ENCODE data around the gene USP28.

USP28 gene, protein sequence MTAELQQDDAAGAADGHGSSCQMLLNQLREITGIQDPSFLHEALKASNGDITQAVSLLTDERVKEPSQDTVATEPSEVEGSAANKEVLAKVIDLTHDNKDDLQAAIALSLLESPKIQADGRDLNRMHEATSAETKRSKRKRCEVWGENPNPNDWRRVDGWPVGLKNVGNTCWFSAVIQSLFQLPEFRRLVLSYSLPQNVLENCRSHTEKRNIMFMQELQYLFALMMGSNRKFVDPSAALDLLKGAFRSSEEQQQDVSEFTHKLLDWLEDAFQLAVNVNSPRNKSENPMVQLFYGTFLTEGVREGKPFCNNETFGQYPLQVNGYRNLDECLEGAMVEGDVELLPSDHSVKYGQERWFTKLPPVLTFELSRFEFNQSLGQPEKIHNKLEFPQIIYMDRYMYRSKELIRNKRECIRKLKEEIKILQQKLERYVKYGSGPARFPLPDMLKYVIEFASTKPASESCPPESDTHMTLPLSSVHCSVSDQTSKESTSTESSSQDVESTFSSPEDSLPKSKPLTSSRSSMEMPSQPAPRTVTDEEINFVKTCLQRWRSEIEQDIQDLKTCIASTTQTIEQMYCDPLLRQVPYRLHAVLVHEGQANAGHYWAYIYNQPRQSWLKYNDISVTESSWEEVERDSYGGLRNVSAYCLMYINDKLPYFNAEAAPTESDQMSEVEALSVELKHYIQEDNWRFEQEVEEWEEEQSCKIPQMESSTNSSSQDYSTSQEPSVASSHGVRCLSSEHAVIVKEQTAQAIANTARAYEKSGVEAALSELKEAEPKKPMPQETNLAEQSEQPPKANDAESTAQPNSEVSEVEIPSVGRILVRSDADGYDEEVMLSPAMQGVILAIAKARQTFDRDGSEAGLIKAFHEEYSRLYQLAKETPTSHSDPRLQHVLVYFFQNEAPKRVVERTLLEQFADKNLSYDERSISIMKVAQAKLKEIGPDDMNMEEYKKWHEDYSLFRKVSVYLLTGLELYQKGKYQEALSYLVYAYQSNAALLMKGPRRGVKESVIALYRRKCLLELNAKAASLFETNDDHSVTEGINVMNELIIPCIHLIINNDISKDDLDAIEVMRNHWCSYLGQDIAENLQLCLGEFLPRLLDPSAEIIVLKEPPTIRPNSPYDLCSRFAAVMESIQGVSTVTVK

DNA sequence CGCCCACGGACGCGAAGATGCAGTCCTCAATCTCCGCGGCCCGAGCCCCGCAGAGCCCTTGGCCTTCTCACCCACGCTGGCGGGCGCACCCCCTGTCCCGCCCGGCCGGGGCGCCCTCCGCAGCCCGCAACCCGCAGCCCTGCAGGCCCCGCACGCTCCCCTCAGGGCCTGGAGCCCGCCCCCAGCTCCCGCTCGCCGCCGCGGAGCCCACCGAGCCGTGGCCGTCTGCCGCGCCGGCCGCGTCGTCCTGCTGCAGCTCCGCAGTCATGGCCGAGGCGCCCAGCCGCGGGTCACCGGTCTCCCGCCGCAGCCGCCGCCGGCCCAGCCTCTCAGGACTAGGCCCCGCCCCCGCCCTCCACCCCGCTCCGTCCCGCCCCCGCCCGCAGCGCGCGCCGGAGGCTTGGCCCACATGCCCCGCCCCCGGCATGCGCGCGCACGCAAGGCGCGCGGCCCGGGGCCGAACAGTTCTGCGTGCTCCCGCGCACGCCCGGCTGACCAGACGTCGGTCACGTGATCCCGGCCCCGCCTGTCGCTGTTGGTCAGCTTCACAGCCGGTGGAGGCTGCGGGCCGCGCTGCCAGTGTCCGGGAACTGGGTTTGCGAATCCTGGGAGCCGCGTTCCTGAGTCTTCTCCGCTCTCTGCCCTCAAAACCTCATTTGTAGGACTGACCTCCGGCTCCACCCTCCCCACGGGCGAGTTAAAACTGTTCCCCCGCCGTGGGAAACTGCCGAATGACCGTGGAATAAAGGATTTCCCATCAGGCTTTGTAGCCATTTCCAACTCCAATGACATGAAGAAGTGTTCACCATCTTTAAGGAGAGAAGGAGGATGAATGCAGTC is at the start of gene USP28:
Gene USP28, minus strand, starts transcription at position 339 of the 840 bp plus-strand sequence. Its CDS starts 71 bp downstream, at position 268.
- TF ChIP-seq GATA2 (IDR thresholded peaks at IDR 0.05; ENCODE audit: low read depth, low read length) (no peak; the same call in 1 of the 2 replicates), GATA3 (IDR thresholded peaks at IDR 0.05; ENCODE audit: low read depth, low read length) (no peak)

DNA sequence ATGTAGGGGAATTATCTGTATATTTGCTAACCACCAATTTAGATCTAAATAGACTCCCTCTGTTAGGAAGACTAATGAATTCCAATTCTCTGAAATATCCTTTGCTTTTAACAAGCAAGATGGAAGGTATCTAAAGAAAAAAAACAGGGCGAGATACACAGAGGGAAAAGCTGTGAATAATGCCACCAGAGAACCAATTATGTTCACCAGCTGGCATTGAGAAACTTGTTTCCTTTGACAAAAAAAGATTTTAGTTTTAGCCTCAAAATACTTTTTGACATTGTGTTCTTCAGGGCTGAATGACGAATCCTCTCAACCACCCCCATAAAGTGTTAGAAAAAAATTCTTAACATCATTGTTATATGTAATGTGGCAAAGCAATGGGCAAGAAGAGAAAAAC is 48.2 kb upstream of the USP28 start:
- TF ChIP-seq GATA3 (IDR thresholded peaks at IDR 0.05; ENCODE audit: low read depth, low read length) (no peak), GATA2 (IDR thresholded peaks at IDR 0.05; ENCODE audit: low read depth, low read length) (no peak)

DNA sequence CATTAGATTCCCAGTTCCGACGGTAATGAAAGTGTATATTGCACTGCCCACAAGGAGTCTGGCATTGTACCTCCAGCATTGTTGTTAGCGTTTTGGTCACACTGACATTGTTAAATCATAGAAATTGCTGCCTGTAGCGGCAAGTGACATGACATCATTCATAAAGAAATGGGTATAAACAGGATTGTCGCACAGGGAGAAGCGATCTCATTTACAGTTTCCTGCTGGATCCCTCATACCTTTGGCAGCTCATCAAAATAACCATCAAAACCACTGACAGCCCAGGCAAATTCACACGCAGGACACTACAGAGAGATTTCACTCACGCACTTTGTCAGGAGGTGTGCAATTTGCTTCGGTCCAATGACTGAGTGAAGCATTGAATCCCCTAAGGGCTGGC is 32.7 kb upstream of the USP28 start:
- TF ChIP-seq GATA2 (IDR thresholded peaks at IDR 0.05; ENCODE audit: low read depth, low read length) = no peak
- no peak for TF ChIP-seq GATA3 (IDR thresholded peaks at IDR 0.05; ENCODE audit: low read depth, low read length)

DNA sequence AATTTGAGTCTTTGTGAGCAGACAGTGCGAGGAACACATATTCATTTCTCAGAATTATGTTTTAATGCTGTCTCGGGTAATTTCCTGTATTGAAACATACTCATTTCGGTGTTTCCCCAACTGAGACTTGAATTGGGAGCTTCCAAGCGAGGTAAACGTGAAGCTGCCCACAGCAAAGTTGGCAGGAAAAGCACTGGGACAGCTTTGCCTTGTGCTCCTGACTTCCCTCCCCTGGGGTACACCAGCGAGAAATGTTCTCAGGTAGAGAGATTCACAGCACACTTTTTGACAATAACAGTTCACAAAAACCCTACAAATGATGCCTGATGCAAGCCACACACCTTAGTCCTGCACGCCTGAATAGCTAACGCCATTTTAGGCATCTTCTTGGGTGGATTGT is 32.3 kb upstream of the USP28 start:
- TF ChIP-seq GATA3 (IDR thresholded peaks at IDR 0.05; ENCODE audit: low read depth, low read length) (no peak), GATA2 (IDR thresholded peaks at IDR 0.05; ENCODE audit: low read depth, low read length) (no peak)

DNA sequence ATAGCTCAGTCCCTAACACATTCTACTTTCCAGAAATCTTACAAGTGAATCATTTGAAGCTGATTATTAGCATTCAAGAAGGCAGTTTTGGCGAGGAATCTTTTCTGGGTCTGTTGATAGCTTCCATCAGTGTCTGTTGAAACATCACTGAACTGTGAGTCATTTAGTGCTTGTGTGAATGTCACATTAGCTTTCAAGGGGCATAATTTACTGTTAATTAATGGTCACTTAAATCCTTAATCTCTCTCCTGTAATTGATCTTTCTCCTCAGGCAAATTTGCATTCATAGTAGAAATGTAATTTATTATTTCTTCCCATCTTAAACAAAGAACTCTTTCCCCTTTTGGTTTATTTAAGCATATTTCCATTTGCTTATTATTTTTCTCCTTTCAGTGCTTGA is 31.8 kb upstream of the USP28 start:
- TF ChIP-seq GATA3 (IDR thresholded peaks at IDR 0.05; ENCODE audit: low read depth, low read length) (no peak), GATA2 (IDR thresholded peaks at IDR 0.05; ENCODE audit: low read depth, low read length) (no peak)

DNA sequence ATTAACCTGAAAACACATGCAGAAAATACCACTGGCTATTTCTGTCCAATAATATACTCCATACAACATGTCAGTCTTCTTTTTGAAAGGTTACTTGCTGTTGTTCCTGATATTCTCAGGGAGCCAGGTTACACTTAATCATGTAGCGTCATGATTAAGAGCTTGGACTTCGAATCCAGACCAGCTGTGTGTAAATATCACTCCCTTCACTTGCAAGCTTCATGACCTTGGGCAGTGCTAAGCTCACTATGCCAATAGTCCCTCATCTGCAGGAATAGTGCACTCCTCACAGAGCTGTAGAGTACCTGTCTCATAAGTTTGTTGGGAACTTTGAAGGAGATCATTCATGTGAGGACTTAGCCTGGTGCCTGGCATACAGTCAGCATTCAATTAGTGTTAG is 31.1 kb upstream of the USP28 start:
- TF ChIP-seq GATA3 (IDR thresholded peaks at IDR 0.05; ENCODE audit: low read depth, low read length) (no peak), GATA2 (IDR thresholded peaks at IDR 0.05; ENCODE audit: low read depth, low read length) (no peak)

DNA sequence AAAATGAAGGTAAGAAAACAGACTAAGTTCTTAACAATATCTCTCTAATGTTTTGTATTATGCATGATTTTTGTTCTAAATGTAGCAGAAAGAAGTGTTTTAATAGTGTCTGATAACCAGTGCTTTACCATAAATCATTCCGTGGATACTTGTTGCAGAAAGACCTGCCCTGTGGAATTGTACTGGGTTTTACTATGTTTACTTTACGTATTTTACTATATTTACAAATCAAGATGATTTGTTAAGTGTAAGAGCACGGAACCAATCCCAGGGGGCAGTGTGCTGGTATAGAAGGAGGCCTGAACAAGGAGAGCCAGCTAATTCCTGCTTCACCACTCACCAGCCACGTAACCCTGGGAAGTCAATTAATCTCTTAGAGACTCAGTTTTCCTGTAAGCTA is 30.7 kb upstream of the USP28 start:
- no peak for TF ChIP-seq GATA2 (IDR thresholded peaks at IDR 0.05; ENCODE audit: low read depth, low read length)
- no peak for TF ChIP-seq GATA3 (IDR thresholded peaks at IDR 0.05; ENCODE audit: low read depth, low read length)

DNA sequence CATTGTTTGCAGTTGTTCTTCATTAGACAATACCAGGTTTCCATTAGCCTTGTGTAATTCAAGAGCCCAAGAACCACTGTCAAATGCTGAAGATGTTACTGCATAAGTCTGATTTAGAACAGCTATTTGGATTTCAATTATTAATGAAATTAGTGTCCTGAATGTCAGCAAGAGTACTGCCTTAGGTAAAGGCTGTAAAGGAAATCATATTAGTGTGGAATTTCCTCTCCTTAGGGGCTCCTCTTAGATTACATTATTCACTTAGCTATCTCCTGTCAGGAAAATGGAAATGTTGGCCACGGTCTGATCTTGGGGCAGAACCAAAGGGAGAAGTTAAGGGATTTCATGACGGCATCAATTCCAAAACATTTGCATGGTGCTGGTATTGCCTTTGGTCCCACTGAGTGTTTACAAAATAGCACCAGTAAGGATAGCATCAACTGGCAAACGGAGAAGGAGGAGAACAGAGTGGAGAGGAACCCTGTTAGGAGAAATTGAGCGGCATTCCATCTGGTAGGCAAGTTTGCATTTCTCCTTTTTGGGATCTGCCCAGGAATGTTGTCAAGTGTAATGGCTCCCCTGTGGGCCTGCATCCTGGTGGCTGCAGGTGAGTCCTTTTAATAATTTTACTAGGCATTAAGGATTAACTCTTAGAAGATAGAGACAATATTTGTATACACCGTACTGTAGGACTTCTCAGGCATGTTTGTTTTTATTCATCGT is 29.2 kb upstream of the USP28 start, which contains the start of gene HTR3B:
Gene HTR3B, plus strand, starts transcription at position 418 of the 723 bp plus-strand sequence. Its CDS starts 138 bp downstream, at position 556.
- no peak for TF ChIP-seq GATA2 (IDR thresholded peaks at IDR 0.05; ENCODE audit: low read depth, low read length)

DNA sequence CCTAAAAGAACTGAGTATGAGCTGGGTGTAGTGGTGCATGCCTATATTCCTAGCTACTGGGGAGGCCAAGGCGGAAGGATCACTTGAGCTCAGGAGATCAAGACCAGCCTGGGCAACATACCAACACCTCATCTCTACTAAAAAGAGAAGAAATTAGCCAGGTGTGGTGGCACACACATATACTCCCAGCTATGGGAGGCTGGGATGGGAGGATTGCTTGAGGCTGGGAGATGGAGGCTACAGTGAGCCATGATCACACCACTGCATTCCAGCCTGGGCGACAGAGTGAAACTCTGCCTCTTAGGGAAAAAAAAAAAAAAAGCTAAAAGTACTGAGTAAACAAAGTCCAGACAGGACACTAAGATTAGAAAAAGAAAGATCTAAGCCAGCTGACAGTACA is 25.8 kb upstream of the USP28 start:
- TF ChIP-seq GATA2 (IDR thresholded peaks at IDR 0.05; ENCODE audit: low read depth, low read length) (no peak), GATA3 (IDR thresholded peaks at IDR 0.05; ENCODE audit: low read depth, low read length) (no peak)

DNA sequence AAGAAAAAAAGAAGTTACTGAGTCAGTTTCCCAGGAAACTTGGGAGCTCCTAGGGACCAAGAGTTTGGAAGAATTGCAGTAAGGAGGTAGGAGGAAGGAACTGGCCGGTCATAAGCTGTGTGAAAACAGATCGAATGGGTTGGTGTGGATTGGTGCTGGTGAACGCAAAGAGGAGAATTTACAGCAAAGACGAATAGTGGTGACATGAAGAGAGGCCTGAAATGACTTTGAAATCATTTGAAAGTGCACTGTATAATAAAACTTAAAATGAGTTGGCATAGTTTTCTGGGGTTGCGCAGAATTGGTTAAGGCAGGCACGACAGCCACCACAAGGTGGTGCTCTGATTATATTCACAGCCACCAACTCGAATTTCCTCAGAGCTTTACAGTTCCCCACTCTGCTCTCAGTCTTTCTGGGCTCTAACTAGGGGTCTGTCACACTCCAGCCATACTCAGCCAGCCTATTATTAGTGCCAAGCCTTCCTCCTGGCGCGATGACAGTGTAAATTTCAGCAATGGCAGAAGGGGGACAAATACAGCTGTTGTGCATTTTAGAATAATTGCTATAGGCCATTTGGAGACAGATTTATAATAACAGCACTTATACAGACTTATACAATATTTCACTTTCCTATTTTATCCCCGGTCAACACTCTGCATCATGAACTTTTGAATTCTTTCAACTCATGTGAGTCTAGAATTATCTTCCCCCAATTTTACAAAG is 20.9 kb upstream of the USP28 start:
- no peak for TF ChIP-seq GATA3 (IDR thresholded peaks at IDR 0.05; ENCODE audit: low read depth, low read length)
- TF ChIP-seq GATA2 (IDR thresholded peaks at IDR 0.05; ENCODE audit: low read depth, low read length) = no peak

DNA sequence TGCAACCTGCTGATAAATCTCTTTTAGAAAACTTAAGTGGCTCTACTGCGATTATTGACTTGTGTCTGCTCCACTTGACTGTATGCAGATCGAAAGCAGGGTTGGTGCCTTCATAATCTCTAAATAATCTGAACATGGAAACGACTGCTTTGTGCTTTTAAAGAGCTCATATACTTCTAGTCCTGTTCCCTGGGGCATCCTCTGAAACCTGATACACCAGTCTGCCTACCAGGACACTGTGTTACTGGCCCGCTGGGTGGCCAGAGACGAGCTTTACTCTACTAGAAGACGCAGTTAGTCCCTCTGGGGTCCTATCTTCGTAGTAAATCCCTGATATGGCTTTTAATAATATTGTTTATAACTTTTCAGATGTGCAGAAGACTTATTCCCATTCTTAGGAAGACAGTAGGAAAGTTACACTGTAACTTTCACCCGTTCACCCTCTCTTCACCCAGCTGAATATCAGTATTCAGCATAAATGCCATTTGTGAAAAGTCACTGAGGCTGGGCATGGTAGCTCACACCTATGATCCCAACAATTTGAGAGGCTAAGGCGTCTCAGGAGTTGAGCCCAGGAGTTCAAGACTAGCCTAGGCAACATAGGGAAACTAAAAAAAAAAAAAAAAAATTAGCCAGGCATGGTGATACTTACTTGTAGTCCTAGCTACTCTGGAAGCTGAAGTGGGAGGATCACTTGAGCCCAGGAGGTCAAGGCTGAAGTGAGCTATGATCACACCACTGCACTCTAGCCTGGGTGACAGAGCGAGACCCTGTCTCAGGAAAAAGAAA is 20.2 kb upstream of the USP28 start:
- no peak for TF ChIP-seq GATA3 (IDR thresholded peaks at IDR 0.05; ENCODE audit: low read depth, low read length)
- no peak for TF ChIP-seq GATA2 (IDR thresholded peaks at IDR 0.05; ENCODE audit: low read depth, low read length)

Data from SH-SY5Y (cell line).